ENCODE measurements around the gene TRPM1.
A peak's percentile ranks its signal among the peaks of the same experiment; 100 is the strongest.

- no peak for TF ChIP-seq POLR2A (IDR thresholded peaks at IDR 0.05; ENCODE audit: low read depth)
- no peak for TF ChIP-seq CTCF (IDR thresholded peaks at IDR 0.05)
- TF ChIP-seq POLR2AphosphoS5 (IDR thresholded peaks at IDR 0.05), result peak in 1 of 2 donors; percentile 29
- no peak for TF ChIP-seq EP300 (IDR thresholded peaks at IDR 0.05)
Measured at GRCh38 chr15:31062911-31063310, 38.6 kb downstream of the TRPM1 start.
